GM21717 (cell line): ENCODE measurements around the gene SLC30A3.
"Not testable (repeated sequence)": the region's sequence is repeated elsewhere in the genome, so short reads cannot be mapped to it uniquely, and the experiment has no call there.

Experiments used
- ATAC-seq: cut with Tn5 transposase; IDR thresholded peaks from one replicate; pipeline ENCODE4 v1.9.1; 2021; ENCODE audit warnings: mild to moderate bottlenecking, moderate library complexity; ENCODE audit not compliant: unreplicated experiment

The SLC30A3 gene

DNA sequence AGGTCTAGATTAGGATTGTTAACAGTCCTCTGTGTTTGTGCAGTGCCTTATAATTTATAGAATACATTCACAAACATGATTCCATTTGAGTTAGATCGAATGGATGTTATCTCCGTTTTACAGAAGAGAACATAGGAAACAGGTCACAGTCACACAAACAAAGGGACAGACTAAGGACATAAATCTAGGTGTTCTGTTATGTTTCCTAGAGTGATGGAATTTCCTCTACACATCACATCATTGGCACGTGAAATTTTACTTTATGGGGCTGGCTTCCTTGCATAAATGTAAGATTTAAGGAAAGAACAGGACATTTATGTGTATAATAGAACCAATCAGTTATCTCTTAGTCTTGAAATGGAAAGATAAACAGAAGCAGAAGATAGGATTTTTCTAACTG is 25.8 kb upstream of the SLC30A3 start:
- ATAC-seq = no peak

DNA sequence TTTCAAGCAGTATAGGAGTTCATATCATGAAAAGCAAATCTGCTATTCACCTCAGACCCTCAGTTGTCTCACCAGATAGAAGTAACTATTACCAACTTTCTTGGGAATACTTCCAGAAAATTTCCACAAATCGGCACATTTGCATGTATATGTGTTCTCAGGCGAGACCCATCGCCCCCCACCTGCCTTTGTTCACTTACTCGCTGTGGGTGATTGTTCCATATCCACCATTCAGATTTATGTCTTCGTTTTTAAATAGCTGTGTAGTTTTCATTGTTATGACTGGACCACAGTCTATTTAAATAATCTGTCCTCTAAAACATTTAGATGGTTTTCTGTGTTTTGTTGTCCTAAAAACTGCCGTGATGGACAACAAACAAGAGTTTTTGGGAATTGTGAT is 22.6 kb upstream of the SLC30A3 start:
- ATAC-seq = no peak

GRCh38 chr2:27284996-27285395 is 22.1 kb upstream of the SLC30A3 start:
- ATAC-seq = no peak

DNA sequence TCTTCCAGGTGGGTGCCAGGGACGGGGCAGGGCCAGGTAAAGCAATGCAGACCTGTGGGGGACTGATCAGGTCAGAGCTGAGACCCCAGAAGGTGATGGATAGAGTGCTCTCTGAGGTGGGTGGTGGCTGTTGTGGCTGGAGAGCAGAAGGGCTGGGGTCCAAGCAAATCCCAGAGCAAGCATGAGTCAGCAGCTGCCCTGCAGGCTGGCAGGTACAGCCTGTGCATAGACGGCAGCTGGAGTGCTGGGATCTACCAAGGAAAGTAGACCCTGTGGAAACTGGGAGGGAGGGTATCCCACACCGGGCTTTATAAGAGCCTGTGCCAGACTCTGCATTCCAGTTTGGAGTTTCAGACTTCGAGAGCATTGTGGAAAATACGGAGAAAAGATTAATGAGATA is 20.0 kb upstream of the SLC30A3 start:
- ATAC-seq = no peak

- ATAC-seq = no peak
Measured at GRCh38 chr2:27281855-27282559, 19.2 kb upstream of the SLC30A3 start, which contains the start of gene TRIM54. TRIM54 (plus strand) TSS chr2:27282429; CDS start chr2:27282732, 303 bp downstream.

- no peak for ATAC-seq
Measured at GRCh38 chr2:27281442-27281841, 18.6 kb upstream of the SLC30A3 start.

- ATAC-seq = no peak
Measured at GRCh38 chr2:27280826-27281225, 18.0 kb upstream of the SLC30A3 start.

GRCh38 chr2:27278010-27278409 is 15.2 kb upstream of the SLC30A3 start:
- no peak for ATAC-seq

- ATAC-seq = no peak
Measured at GRCh38 chr2:27275211-27276150, 12.6 kb upstream of the SLC30A3 start, which contains the start of gene DNAJC5G. DNAJC5G (plus strand) TSS chr2:27275433; CDS start chr2:27276729, 1,296 bp downstream.

DNA sequence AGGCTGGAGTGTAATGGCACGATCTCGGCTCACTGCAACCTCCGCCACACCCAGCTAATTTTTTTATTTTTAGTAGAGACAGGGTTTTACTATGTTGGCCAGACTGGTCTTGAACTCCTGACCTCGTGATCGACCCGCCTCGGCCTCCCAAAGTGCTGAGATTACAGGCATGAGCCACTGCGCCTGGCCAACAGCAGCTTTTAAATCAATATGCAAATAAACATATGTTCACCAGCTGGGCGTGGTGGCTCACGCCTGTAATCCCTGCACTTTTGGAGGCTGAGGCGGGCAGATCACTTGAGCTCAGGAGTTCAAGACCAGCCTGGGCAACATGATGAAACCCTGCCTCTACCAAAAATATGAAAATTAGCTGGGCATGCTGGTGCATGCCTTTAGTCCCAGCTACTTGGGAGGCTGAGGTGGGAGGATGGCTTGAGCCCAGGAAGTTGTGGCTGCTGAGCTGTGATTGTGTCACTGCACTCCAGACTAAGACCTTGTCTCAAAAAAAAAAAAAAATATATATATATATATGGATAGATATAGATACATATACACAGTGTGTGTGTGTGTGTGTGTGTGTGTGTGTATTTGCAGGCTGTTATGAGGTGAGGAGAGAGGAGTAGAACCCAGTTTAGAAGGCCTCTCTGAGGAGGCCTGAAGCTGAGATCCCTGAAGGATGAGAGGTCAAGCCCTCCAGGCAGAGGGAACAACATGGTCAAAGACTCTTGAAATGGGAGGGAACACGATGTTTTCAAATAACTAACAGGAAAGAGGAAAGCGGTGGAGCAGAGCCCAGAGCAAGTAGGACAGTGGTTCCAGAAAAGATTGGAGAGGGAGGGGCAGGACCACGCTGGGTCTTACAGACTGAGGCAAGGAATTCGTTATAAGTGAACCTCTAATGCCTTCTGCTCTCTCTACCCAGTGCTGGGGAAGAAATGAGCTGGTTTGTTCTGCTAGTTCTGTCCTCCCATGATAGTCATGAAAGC is 10.0 kb upstream of the SLC30A3 start:
- ATAC-seq = not testable (repeated sequence)

GRCh38 chr2:27271631-27272340 is 8.9 kb upstream of the SLC30A3 start:
- ATAC-seq = no peak

DNA sequence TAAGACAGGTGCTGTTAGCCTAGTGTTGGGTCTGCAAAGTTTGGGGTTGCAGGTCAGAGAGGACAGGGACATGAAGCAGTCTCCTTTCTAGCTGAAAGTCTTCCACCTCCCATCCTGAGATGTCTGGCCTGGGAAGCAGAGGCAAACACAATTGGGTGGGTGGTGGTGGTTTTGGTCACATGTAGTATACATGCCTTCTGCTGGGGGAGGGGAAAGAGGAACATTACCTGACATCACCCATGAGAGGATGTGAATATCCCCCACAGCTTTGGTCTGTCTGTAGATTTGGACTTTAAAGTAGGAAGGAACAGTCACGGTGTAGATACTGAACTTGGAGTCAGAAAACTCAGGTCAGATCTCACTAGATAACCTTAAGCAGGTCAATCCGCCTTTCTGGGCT is 7.8 kb upstream of the SLC30A3 start:
- ATAC-seq = no peak

- ATAC-seq = no peak
Measured at GRCh38 chr2:27270131-27270530, 7.3 kb upstream of the SLC30A3 start.

DNA sequence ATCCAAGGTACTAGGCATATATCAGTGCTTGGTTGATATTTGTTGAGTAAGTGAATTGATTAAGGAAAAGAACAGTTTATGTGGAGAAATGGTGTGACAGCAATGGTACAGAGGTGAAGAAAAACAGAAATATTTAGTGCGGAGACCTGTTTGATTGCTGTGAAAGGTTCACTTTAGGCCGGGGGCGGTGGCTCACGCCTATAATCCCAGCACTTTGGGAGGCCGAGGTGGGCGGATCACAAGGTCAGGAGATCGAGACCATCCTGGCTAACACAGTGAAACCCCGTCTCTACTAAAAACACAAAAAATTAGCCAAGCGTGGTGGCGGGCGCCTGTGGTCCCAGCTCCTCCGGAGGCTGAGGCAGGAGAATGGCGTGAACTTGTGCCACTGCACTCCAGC is 5.4 kb upstream of the SLC30A3 start:
- not testable (repeated sequence) for ATAC-seq

GRCh38 chr2:27265536-27265870 is 2.7 kb upstream of the SLC30A3 start:
- ATAC-seq = no peak

- no peak for ATAC-seq
Measured at GRCh38 chr2:27264753-27265535, 2.1 kb upstream of the SLC30A3 start.

GRCh38 chr2:27264253-27264752 is 1.5 kb upstream of the SLC30A3 start:
- ATAC-seq = no peak

GRCh38 chr2:27263287-27264252 is 723 bp upstream of the SLC30A3 start:
- ATAC-seq = no peak
